CD4-positive, alpha-beta T cell (primary cell): ENCODE results near the gene AP3B1. TPM values are rescaled to one million over a fixed set of nuclear protein-coding genes. Genes with fewer than 3 reads are reported as not detected.

ENCODE experiments used
- ATAC-seq: fragments of 200-7000 bp; cut with Tn5 transposase; one replicate; pipeline ENCODE4 v1.10.0; 2022; ENCODE audit warnings: mild to moderate bottlenecking; ENCODE audit not compliant: poor library complexity
- CTCF ChIA-PET: fragments of 350-600 bp; sonication (Branson Sonifier 250); formaldehyde crosslinking; loops from one replicate; lab custom pipeline; 2021; ENCODE audit warnings: antibody characterized with exemption, inconsistent platforms; lab: Charles Lee
- POLR2A ChIA-PET: fragments of 350-600 bp; sonication (Branson Sonifier 250); formaldehyde crosslinking; loops from one replicate; lab custom pipeline; 2021; ENCODE audit warnings: antibody characterized with exemption, inconsistent platforms; lab: Charles Lee
- DNase-seq, 14 experiments: peaks; one replicate each; pipeline ENCODE4 v3.0.0-alpha.2; 2013 to 2020; ENCODE audit warnings: mixed read lengths in 2 of 14
- H3K27ac ChIP-seq, 2 donors: one replicate each; pipeline versions ENCODE4 v1.5.1 to v1.7.0; 2013; ENCODE audit warnings: low read length in 2 of 2, low read depth in 1 of 2, mild to moderate bottlenecking in 1 of 2
- H3K27me3 ChIP-seq, 2 experiments: 1 replicate in 1 of 2; 2 replicates in 1 of 2; pipeline versions ENCODE4 v1.6.1 to v1.7.0; 2013; ENCODE audit warnings: low read length in 2 of 2, control low read depth in 1 of 2, mild to moderate bottlenecking in 1 of 2, moderate library complexity in 1 of 2; ENCODE audit not compliant: insufficient read depth in 2 of 2, control insufficient read depth in 1 of 2
- H3K36me3 ChIP-seq: one replicate; pipeline ENCODE4 v1.6.1; 2013; ENCODE audit warnings: low read length, control low read depth; ENCODE audit not compliant: insufficient read depth
- H3K4me1 ChIP-seq: one replicate; pipeline ENCODE4 v1.6.1; 2013; ENCODE audit warnings: low read length, control low read depth; ENCODE audit not compliant: insufficient read depth
- H3K4me3 ChIP-seq: one replicate; pipeline ENCODE4 v1.5.1; 2013; ENCODE audit warnings: mild to moderate bottlenecking, low read length, moderate library complexity
- H3K9me3 ChIP-seq, 2 experiments: 1 replicate in 1 of 2; 2 replicates in 1 of 2; pipeline versions ENCODE4 v1.6.1 to v1.7.0; 2013; ENCODE audit warnings: low read length in 2 of 2, mild to moderate bottlenecking in 2 of 2, control low read depth in 1 of 2, moderate library complexity in 1 of 2; ENCODE audit not compliant: control insufficient read depth in 1 of 2, insufficient read depth in 1 of 2
- H3K27ac Mint-ChIP-seq: one replicate; pipeline ENCODE4 v1.8.0; 2020; ENCODE audit warnings: mixed read lengths
- H3K27me3 Mint-ChIP-seq: one replicate; pipeline ENCODE4 v1.8.0; 2021; ENCODE audit warnings: mixed read lengths
- H3K36me3 Mint-ChIP-seq: one replicate; pipeline ENCODE4 v1.8.0; 2021; ENCODE audit warnings: low read depth, mixed read lengths
- H3K4me1 Mint-ChIP-seq: one replicate; pipeline ENCODE4 v1.8.0; 2021; ENCODE audit warnings: low read depth, mixed read lengths
- H3K4me3 Mint-ChIP-seq: one replicate; pipeline ENCODE4 v1.8.0; 2020; ENCODE audit warnings: mild to moderate bottlenecking, mixed read lengths
- H3K9me3 Mint-ChIP-seq: one replicate; pipeline ENCODE4 v1.8.0; 2020; ENCODE audit warnings: mixed read lengths
- intact Hi-C, 2 experiments: fragments of 100-400 bp; cut with DNase I in 1 of 2; cut with micrococcal nuclease in 1 of 2; formaldehyde crosslinking; loops; one replicate each; pipeline versions ENCODE4 v1.15.1 to v1.9.0; 2023 to 2025; cut with DNase I, micrococcal nuclease
- total RNA-seq, 174 experiments: library from RNA in 2 of 174; stranded (reverse) in 2 of 174; gene quantifications; one replicate each; pipeline ENCODE4 v1.2.3 and lab custom pipeline; 2021 to 2026
- TF ChIP-seq, protein P1 (sequence below): fragments of 200-600 bp; IDR thresholded peaks from one replicate; pipeline ENCODE4 v1.8.0; 2022; ENCODE audit warnings: antibody characterized with exemption, mild to moderate bottlenecking

The AP3B1 gene
- total RNA-seq, 2 experiments from 2014 or later: 24.5 to 24.6 TPM

GRCh38 chr5:77957081-77957480 lies 337.4 kb downstream of the AP3B1 start:
- ATAC-seq (no peak), DNase-seq (no peak)
- TF ChIP-seq, protein P1, sequence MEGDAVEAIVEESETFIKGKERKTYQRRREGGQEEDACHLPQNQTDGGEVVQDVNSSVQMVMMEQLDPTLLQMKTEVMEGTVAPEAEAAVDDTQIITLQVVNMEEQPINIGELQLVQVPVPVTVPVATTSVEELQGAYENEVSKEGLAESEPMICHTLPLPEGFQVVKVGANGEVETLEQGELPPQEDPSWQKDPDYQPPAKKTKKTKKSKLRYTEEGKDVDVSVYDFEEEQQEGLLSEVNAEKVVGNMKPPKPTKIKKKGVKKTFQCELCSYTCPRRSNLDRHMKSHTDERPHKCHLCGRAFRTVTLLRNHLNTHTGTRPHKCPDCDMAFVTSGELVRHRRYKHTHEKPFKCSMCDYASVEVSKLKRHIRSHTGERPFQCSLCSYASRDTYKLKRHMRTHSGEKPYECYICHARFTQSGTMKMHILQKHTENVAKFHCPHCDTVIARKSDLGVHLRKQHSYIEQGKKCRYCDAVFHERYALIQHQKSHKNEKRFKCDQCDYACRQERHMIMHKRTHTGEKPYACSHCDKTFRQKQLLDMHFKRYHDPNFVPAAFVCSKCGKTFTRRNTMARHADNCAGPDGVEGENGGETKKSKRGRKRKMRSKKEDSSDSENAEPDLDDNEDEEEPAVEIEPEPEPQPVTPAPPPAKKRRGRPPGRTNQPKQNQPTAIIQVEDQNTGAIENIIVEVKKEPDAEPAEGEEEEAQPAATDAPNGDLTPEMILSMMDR: no peak
- H3K4me3 Mint-ChIP-seq: no peak overlapping the region
- peaks cover 10% of the 10 kb centered on the region for H3K4me1 Mint-ChIP-seq
- H3K27ac ChIP-seq: no peak overlapping the region
- intact Hi-C loops: no loop called here
- no peak overlapping the region for H3K27ac Mint-ChIP-seq
- peaks cover 48% of the 10 kb centered on the region for H3K27me3 Mint-ChIP-seq
- no peaks in the 10 kb centered on the region for H3K36me3 Mint-ChIP-seq
- H3K27me3 ChIP-seq: peaks cover 13 to 23% of the 10 kb centered on the region in 2 experiments
- no peak overlapping the region for H3K4me3 ChIP-seq
- POLR2A ChIA-PET: no interaction called here
- no peaks in the 10 kb centered on the region for H3K36me3 ChIP-seq
- H3K9me3 ChIP-seq: peaks cover 0 to 6% of the 10 kb centered on the region in 2 experiments
- peaks cover 6% of the 10 kb centered on the region for H3K4me1 ChIP-seq
- H3K9me3 Mint-ChIP-seq: no peaks in the 10 kb centered on the region
- CTCF ChIA-PET: no interaction called here

- no peak for DNase-seq
- TF ChIP-seq, protein P1: no peak
- no peak overlapping the region for H3K27ac ChIP-seq
- no peak for ATAC-seq
- H3K27ac Mint-ChIP-seq: no peak overlapping the region
- H3K9me3 ChIP-seq: peaks cover 0 to 6% of the 10 kb centered on the region in 2 experiments
- no peak overlapping the region for H3K4me3 Mint-ChIP-seq
- ChIA-PET CTCF (no interaction called here), POLR2A (no interaction called here)
- no peaks in the 10 kb centered on the region for H3K9me3 Mint-ChIP-seq
- no peaks in the 10 kb centered on the region for H3K36me3 ChIP-seq
- no peaks in the 10 kb centered on the region for H3K36me3 Mint-ChIP-seq
- H3K27me3 Mint-ChIP-seq: peaks cover 48% of the 10 kb centered on the region
- H3K4me1 Mint-ChIP-seq: peaks cover 5% of the 10 kb centered on the region
- peaks cover 13 to 23% of the 10 kb centered on the region in 2 experiments for H3K27me3 ChIP-seq
- peaks cover 6% of the 10 kb centered on the region for H3K4me1 ChIP-seq
- no peak overlapping the region for H3K4me3 ChIP-seq
- intact Hi-C loops: no loop called here
Measured at GRCh38 chr5:77955577-77955976, 338.9 kb downstream of the AP3B1 start.

DNA sequence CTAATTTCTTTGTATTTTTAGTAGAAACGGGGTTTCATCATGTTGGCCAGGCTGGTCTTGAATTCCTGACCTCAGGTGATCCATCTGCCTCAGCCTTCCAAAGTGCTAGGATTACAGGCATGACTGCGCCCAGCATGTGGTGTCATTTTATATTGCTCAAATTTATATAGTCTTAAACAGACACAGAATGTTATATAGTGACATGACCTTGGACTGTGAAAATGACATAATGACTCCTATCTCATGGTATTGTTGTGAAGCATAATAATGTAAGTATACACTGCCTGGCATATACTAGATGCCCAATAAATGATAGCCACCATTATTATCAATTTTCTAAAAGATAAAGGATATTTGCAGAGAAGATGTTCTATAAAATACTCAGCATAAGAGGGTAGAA lies 341.1 kb downstream of the AP3B1 start:
- Histone ChIP-seq H3K4me1 (peaks cover 2% of the 10 kb centered on the region), H3K27ac (no peak overlapping the region), H3K36me3 (no peaks in the 10 kb centered on the region), H3K27me3 (peaks cover 10 to 14% of the 10 kb centered on the region in 2 experiments), H3K9me3 (peaks cover 0 to 6% of the 10 kb centered on the region in 2 experiments), H3K4me3 (no peak overlapping the region)
- Mint-ChIP-seq H3K9me3 (no peaks in the 10 kb centered on the region), H3K4me3 (no peak overlapping the region), H3K27ac (no peak overlapping the region), H3K27me3 (peaks cover 30% of the 10 kb centered on the region), H3K4me1 (peaks cover 1% of the 10 kb centered on the region), H3K36me3 (no peaks in the 10 kb centered on the region)
- ChIA-PET POLR2A (no interaction called here), CTCF (no interaction called here)
- TF ChIP-seq, protein P1: no peak
- ATAC-seq: no peak
- no peak for DNase-seq
- intact Hi-C loops: no loop called here
